ENCODE measurements around the gene C5orf52.
"Not testable (repeated sequence)": the region's sequence is repeated elsewhere in the genome, so short reads cannot be mapped to it uniquely, and the experiment has no call there.

C5orf52 gene

DNA sequence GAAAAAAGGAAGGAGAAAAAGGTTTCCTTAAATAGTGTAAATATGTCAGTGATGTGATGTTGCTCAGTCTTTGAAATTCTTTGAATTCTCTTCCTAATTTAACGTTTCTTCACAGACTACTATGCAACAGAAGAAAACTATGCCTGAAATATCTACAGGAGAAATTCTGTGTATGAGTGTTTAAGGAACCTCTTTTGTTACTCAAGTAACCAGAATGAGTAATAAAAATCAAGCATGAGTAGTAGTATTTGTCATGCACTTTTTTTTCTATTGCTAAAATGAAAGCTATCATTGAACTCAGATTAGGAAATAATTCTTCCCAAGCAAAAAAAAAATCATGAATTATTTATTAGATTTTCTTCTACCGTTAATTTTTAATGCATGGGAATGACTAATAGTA, 39.5 kb downstream of the C5orf52 start:
- Histone ChIP-seq H3K36me3 (ENCODE audit: control insufficient read depth, insufficient read depth, low read length) (no peaks in the 10 kb centered on the region), H3K4me1 (ENCODE audit: control insufficient read depth, insufficient read depth, low read length) (no peaks in the 10 kb centered on the region), H3K4me3 (ENCODE audit: low read length) (no peak overlapping the region), H3K27me3 (ENCODE audit: control insufficient read depth, insufficient read depth, low read length) (no peaks in the 10 kb centered on the region), H3K9ac (ENCODE audit: low read length) (no peak overlapping the region), H3K27ac (ENCODE audit: low read depth, low read length) (no peak overlapping the region)

DNA sequence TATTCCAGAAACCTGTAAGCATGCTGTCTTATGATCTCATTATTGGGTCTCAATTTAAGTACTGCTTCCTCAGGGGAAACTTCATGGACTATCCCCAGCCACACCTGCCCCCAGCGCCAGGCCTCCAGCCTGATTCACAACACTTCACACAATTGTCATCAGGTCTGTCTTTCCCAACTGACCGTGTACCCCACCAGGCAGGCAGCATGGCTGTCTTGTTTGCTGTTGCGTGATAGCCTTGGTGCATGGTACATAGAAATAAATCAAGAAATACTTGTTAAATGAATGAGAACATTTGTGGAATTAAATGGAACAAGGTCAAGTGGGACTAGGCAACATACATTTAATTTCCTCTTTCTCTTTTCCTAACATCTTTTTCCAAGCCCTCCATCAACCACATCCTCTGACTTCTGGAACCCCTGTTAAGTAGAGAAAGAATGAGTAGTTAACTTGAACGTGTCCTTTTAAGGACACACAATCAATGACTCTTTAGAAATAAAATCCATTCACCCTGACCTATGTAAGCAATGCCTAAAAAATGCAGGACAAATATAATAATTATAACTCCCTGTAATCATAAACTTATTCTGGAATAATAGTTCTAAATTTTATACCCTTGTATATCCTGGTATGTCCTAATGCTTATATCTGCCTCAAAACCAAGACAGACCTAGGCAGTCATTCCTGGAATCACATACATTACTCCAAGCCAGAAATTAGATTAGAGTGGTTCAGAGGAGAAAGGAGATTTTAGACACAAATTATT, 42.7 kb downstream of the C5orf52 start:
- H3K4me3 ChIP-seq (ENCODE audit: low read length), result no peak overlapping the region
- H3K27ac ChIP-seq (ENCODE audit: low read depth, low read length), result no peak overlapping the region
- no peaks in the 10 kb centered on the region for H3K27me3 ChIP-seq (ENCODE audit: control insufficient read depth, insufficient read depth, low read length)
- H3K9ac ChIP-seq (ENCODE audit: low read length), result no peak overlapping the region
- H3K36me3 ChIP-seq (ENCODE audit: control insufficient read depth, insufficient read depth, low read length), result no peaks in the 10 kb centered on the region
- peaks cover 2% of the 10 kb centered on the region for H3K4me1 ChIP-seq (ENCODE audit: control insufficient read depth, insufficient read depth, low read length)

DNA sequence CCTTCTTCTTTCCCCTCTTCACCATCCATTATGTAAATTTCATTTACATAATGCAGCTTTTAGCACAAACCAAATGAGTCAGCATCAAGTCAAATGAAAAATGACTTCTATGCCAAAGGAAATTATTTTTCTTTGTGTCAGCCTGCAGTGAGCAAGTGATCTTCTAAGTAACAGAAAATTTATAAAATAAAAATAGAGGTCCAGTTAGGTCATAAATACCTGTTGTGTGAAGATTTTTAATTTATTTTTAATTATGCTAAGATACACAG, 43.2 kb downstream of the C5orf52 start:
- no peak overlapping the region for H3K9ac ChIP-seq (ENCODE audit: low read length)
- no peak overlapping the region for H3K27ac ChIP-seq (ENCODE audit: low read depth, low read length)
- peaks cover 2% of the 10 kb centered on the region for H3K4me1 ChIP-seq (ENCODE audit: control insufficient read depth, insufficient read depth, low read length)
- H3K4me3 ChIP-seq (ENCODE audit: low read length), result no peak overlapping the region
- no peaks in the 10 kb centered on the region for H3K36me3 ChIP-seq (ENCODE audit: control insufficient read depth, insufficient read depth, low read length)
- no peaks in the 10 kb centered on the region for H3K27me3 ChIP-seq (ENCODE audit: control insufficient read depth, insufficient read depth, low read length)

DNA sequence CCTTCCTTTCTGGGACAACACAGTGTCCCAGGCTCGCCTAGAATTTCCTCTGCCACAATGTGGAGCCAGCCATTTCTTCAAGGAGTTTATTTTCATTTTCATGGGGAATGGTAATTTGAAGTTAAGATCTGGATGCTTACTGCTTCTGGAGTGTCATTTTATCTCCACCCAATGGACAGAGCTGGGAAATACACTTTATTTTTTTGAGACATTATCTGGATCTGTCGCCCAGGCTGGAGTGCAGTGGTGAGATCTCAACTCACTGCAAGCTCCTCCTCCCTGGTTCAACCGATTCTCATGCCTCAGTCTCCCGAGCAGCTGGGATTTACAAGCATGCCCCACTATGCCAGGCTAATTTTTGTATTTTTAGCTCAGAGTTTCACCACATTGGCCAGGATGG, 47.2 kb downstream of the C5orf52 start:
- peak overlapping the region; percentile 6 for H3K27ac ChIP-seq (ENCODE audit: low read depth, low read length)
- no peak overlapping the region for H3K4me3 ChIP-seq (ENCODE audit: low read length)
- peaks cover 2% of the 10 kb centered on the region for H3K4me1 ChIP-seq (ENCODE audit: control insufficient read depth, insufficient read depth, low read length)
- no peaks in the 10 kb centered on the region for H3K36me3 ChIP-seq (ENCODE audit: control insufficient read depth, insufficient read depth, low read length)
- no peaks in the 10 kb centered on the region for H3K27me3 ChIP-seq (ENCODE audit: control insufficient read depth, insufficient read depth, low read length)
- H3K9ac ChIP-seq (ENCODE audit: low read length), result no peak overlapping the region

DNA sequence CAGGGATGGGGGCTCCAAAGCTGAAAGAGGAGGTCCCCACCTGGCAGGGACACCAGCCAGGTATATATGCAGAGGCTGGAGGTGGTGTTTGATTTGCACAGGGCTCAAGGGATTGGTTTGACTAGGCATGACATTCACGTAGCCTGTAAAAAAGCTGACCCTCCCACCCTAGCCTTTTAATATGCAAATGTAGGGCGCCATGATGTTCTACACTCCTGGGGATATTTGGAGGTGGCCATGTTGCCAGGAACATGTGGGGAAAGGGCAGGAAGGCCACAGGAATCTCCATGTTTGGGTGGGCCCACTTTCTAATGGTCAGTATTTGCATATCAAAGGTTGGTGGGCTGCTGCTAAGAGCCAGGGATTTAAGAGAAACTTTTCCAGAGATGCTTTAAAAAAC, 47.9 kb downstream of the C5orf52 start:
- no peak overlapping the region for H3K27ac ChIP-seq (ENCODE audit: low read depth, low read length)
- H3K36me3 ChIP-seq (ENCODE audit: control insufficient read depth, insufficient read depth, low read length), result no peaks in the 10 kb centered on the region
- no peaks in the 10 kb centered on the region for H3K27me3 ChIP-seq (ENCODE audit: control insufficient read depth, insufficient read depth, low read length)
- H3K4me3 ChIP-seq (ENCODE audit: low read length), result no peak overlapping the region
- peaks cover 2% of the 10 kb centered on the region for H3K4me1 ChIP-seq (ENCODE audit: control insufficient read depth, insufficient read depth, low read length)
- H3K9ac ChIP-seq (ENCODE audit: low read length), result no peak overlapping the region

DNA sequence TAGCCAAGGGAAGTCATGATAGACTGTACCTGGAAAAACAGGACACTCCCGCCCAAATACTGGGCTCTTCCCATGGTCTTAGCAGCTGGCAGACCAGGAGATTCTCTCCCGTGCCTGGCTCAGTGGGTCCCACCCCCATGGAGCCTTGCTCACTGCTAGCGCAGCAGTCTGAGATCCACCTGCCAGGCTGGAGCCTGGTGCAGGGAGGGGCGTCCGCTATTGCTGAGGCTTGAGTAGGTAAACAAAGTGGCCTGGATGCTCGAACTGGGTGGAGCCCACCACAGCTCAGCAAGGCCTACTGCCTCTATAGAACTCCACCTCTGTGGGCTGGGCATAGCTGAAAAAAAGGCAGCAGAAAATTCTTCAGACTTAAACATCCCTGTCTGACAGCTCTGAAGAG, 49.8 kb downstream of the C5orf52 start:
- Histone ChIP-seq H3K27me3 (ENCODE audit: control insufficient read depth, insufficient read depth, low read length) (no peaks in the 10 kb centered on the region), H3K4me3 (ENCODE audit: low read length) (no peak overlapping the region), H3K9ac (ENCODE audit: low read length) (no peak overlapping the region)

DNA sequence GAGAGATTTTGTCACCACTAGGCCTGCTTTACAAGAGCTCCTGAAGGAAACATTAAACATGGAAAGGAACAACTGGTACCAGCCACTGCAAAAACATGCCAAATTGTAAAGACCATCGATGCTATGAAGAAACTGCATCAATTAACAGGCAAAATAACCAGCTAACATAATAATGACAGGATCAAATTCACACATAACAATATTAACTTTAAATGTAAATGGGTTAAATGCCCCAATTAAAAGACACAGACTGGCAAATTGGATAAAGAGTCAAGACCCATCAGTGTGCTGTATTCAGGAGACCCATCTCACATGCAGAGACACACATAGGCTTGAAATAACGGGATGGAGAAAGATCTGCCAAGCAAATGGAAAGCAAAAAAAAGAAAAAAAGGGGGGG, 51.6 kb downstream of the C5orf52 start:
- H3K4me3 ChIP-seq (ENCODE audit: low read length); H3K27me3 ChIP-seq (ENCODE audit: control insufficient read depth, insufficient read depth, low read length); H3K4me1 ChIP-seq (ENCODE audit: control insufficient read depth, insufficient read depth, low read length); H3K27ac ChIP-seq (ENCODE audit: low read depth, low read length); H3K9ac ChIP-seq (ENCODE audit: low read length); H3K36me3 ChIP-seq (ENCODE audit: control insufficient read depth, insufficient read depth, low read length): not testable (repeated sequence)

More for the DNA sequence above, 49.8 kb downstream of the C5orf52 start:
- Histone ChIP-seq H3K27ac (ENCODE audit: low read depth, low read length) (no peak overlapping the region), H3K4me1 (ENCODE audit: control insufficient read depth, insufficient read depth, low read length) (peaks cover 2% of the 10 kb centered on the region), H3K36me3 (ENCODE audit: control insufficient read depth, insufficient read depth, low read length) (no peaks in the 10 kb centered on the region)

DNA sequence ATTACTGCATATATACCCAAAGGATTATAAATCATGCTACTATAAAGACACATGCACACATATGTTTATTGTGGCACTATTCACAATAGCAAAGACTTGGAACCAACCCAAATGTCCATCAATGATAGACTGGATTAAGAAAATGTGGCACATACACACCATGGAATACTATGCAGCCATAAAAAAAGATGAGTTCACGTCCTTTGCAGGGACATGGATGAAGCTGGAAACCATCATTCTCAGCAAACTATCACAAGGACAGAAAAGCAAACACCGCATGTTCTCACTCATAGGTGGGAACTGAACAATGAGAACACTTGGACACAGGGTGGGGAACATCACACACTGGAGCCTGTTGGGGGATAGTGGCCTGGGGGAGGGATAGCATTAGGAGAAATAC, 55.3 kb downstream of the C5orf52 start:
- not testable (repeated sequence) for H3K4me1 ChIP-seq (ENCODE audit: control insufficient read depth, insufficient read depth, low read length); H3K27ac ChIP-seq (ENCODE audit: low read depth, low read length); H3K36me3 ChIP-seq (ENCODE audit: control insufficient read depth, insufficient read depth, low read length); H3K4me3 ChIP-seq (ENCODE audit: low read length); H3K27me3 ChIP-seq (ENCODE audit: control insufficient read depth, insufficient read depth, low read length); H3K9ac ChIP-seq (ENCODE audit: low read length)

DNA sequence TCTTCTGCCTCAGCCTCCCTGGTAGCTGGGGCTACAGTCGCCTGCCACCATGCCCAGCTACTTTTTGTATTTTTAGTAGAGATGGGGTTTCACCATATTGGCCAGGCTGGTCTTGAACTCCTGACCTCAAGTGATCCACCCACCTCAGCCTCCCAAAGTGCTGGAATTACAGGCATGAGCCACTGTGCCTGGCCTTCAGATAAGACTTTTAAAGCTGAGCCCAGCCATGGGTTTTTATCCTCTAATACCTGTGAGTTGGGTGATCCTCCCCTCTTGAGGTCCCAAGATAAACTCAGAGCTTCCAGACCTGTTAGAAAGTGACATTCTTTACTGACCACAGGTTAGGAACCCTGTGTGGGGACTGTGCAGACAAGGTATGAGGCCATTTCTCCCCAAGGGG, 56.5 kb downstream of the C5orf52 start:
- not testable (repeated sequence) for H3K36me3 ChIP-seq (ENCODE audit: control insufficient read depth, insufficient read depth, low read length); H3K4me1 ChIP-seq (ENCODE audit: control insufficient read depth, insufficient read depth, low read length); H3K27ac ChIP-seq (ENCODE audit: low read depth, low read length); H3K9ac ChIP-seq (ENCODE audit: low read length); H3K4me3 ChIP-seq (ENCODE audit: low read length); H3K27me3 ChIP-seq (ENCODE audit: control insufficient read depth, insufficient read depth, low read length)

Measured in rectal smooth muscle tissue (tissue), 1 donor.